Measurements from ENCODE around the gene ITPA. TPM values are rescaled to one million over a fixed set of nuclear protein-coding genes. Genes with fewer than 3 reads are reported as not detected.

The ITPA gene
- total and polyA plus RNA-seq, 2 experiments from 2014 or later, result 57.5 to 81.7 TPM

- TF ChIP-seq REST (IDR thresholded peaks at IDR 0.05; ENCODE audit: unreplicated experiment) (no peak), EZH2 (IDR thresholded peaks at IDR 0.05; ENCODE audit: low read depth, unreplicated experiment) (no peak), STAT1 (IDR thresholded peaks at IDR 0.05; ENCODE audit: unreplicated experiment) (no peak), CREB1 (CRISPR knock-in tag; IDR thresholded peaks at IDR 0.05; ENCODE audit: low read depth) (no peak), JUNB (IDR thresholded peaks at IDR 0.05; ENCODE audit: unreplicated experiment) (no peak), EZH2phosphoT487 (IDR thresholded peaks at IDR 0.05; ENCODE audit: unreplicated experiment) (no peak), ZNF114 (CRISPR knock-in tag; IDR thresholded peaks at IDR 0.05) (no peak), ZNF462 (CRISPR knock-in tag; IDR thresholded peaks at IDR 0.05) (no peak), POLR2AphosphoS5 (IDR thresholded peaks at IDR 0.05; ENCODE audit: low read depth) (no peak), ZNF331 (CRISPR knock-in tag; IDR thresholded peaks at IDR 0.05; ENCODE audit: low read depth) (no peak), ETS1 (IDR thresholded peaks at IDR 0.05) (no peak), NANOG (IDR thresholded peaks at IDR 0.05; ENCODE audit: borderline replicate concordance) (no peak)
- TF ChIP-seq, protein P1, sequence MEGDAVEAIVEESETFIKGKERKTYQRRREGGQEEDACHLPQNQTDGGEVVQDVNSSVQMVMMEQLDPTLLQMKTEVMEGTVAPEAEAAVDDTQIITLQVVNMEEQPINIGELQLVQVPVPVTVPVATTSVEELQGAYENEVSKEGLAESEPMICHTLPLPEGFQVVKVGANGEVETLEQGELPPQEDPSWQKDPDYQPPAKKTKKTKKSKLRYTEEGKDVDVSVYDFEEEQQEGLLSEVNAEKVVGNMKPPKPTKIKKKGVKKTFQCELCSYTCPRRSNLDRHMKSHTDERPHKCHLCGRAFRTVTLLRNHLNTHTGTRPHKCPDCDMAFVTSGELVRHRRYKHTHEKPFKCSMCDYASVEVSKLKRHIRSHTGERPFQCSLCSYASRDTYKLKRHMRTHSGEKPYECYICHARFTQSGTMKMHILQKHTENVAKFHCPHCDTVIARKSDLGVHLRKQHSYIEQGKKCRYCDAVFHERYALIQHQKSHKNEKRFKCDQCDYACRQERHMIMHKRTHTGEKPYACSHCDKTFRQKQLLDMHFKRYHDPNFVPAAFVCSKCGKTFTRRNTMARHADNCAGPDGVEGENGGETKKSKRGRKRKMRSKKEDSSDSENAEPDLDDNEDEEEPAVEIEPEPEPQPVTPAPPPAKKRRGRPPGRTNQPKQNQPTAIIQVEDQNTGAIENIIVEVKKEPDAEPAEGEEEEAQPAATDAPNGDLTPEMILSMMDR (conservative IDR thresholded peaks at IDR 0.05; ENCODE audit: low read depth in 2 of 2), result no peak
Observed at GRCh38 chr20:3164763-3165410, 44.4 kb upstream of the ITPA start.

More at GRCh38 chr20:3164763-3165410, 44.4 kb upstream of the ITPA start:
- Mint-ChIP-seq H3K27ac (no peak overlapping the region), H3K36me3 (ENCODE audit: low read depth) (peaks cover 10% of the 10 kb centered on the region), H3K4me1 (peaks cover 30% of the 10 kb centered on the region), H3K4me3 (no peak overlapping the region), H3K9me3 (peaks cover 2% of the 10 kb centered on the region; the same call in 2 of the 3 replicates), H3K27me3 (ENCODE audit: insufficient read depth, low read depth, poor library complexity) (peaks cover 25% of the 10 kb centered on the region)
- no peak overlapping the region for H2AFZ ChIP-seq
- H3K36me3 ChIP-seq (ENCODE audit: insufficient read depth), result no peaks in the 10 kb centered on the region
- ATAC-seq (no peak), DNase-seq (ENCODE audit: low spot score) (no peak)
- H3K4me3 ChIP-seq, result no peak overlapping the region
- peaks cover 15% of the 10 kb centered on the region; the same call in 1 of the 2 replicates for H3F3A ChIP-seq (replicated peaks; ENCODE audit: low read depth)
- H4K20me1 ChIP-seq (replicated peaks; ENCODE audit: insufficient read depth), result no peaks in the 10 kb centered on the region
- H3K9me2 ChIP-seq (ENCODE audit: insufficient read depth), result no peaks in the 10 kb centered on the region
- peaks cover 8% of the 10 kb centered on the region for H3K4me1 ChIP-seq (ENCODE audit: insufficient read depth)
- no peaks in the 10 kb centered on the region for H3K79me2 ChIP-seq (replicated peaks; ENCODE audit: insufficient read depth)
- peaks cover 5% of the 10 kb centered on the region; the same call in 1 of the 2 replicates for H3K27me3 ChIP-seq (ENCODE audit: insufficient read depth)
- H3K27ac ChIP-seq (ENCODE audit: low read depth), result no peak overlapping the region
- H3K4me2 ChIP-seq, result no peak overlapping the region

Data from GM23338 (cell line).